ENCODE data around the gene IKBKE.

DNA sequence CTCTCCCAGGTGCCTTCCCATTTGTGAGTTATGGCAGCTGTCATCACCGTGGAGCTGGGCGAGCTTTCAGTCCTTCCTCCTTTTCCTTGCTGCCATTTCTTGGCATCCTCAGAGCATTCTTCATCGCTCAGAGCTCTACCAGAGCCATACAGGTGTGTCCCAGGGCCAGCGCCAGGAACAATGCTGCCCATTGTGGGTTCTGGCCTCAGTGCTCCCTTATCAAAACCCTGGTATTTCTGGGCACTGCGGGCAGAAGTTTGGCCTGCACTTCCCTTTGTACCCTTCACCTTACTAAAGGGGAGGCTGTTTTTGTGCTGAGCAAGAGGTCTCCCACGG lies 65.5 kb downstream of the IKBKE start:
- TF ChIP-seq CTCF (IDR thresholded peaks at IDR 0.05) (no peak), POLR2A (IDR thresholded peaks at IDR 0.05) (no peak)
